Measurements from ENCODE around the gene BCAR3. TPM values are rescaled to one million over a fixed set of nuclear protein-coding genes. Genes with fewer than 3 reads are reported as not detected.
A peak's percentile ranks its signal among the peaks of the same experiment; 100 is the strongest.

Gene BCAR3
- total RNA-seq, 1 experiment from 2014 or later = 33.9 TPM

DNA sequence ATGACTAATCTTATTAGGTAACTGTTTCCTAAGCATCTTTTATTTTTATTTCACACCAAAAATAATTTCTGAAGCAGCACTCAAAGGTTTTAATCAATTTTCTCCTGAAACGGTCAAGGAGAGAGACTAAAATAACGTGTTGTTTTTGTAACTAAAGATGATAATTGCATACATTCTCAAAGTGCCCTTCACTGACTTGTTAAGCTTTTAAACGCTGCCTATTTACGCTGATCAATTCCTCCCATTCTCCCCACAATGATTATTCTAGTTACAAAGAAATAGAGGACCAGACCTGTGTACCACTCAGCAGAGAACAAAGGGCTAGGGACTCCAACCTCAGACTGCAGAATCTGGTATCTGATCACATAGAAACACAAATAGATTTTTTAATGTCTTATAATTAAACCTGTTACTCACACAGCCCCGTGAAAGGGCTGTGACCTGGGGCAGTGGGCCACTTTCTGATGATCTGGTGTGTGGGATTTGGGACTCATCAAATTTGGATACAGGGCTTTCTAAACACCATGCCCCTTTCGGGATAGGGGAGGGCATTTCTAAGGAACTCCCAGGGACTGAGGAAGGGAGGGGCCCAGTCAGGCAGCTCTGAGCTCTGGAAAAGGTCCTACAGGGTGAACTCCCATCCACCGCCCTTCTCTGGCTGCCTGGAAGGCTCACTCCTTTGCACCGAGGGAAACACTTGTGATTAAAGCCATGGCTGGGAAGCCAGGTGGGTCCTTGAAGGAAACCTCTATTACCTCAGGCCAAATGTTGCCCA is 65.2 kb downstream of the BCAR3 start:
- intact Hi-C loops (cut with micrococcal nuclease; ENCODE audit: unreplicated experiment) = loop anchor here (10.0 kb wide), 1 partner anchor 182 kb away; no protein-coding TSS in a partner anchor
- DNase-seq (ENCODE audit: low read depth, low spot score) (no peak), ATAC-seq (peak; percentile 67)
- H3K27me3 ChIP-seq (ENCODE audit: control insufficient read depth, insufficient read depth, low read length) = no peaks in the 10 kb centered on the region
- BruUV-seq (replicated peaks) = no TSS peak
- H3K27ac ChIP-seq (ENCODE audit: low read length) = peak overlapping the region; percentile 93
- in situ Hi-C loops (cut with HindIII; ENCODE audit: low pct_unique_long_range_greater_than_20kb, low sequenced_read_pairs) = no loop called here
- TF ChIP-seq SIN3A (IDR thresholded peaks at IDR 0.05; ENCODE audit: borderline replicate concordance, insufficient read depth, low read depth, low read length) = no peak
- no peak for TF ChIP-seq POLR2AphosphoS5 (IDR thresholded peaks at IDR 0.05; ENCODE audit: low read depth, low read length)
- TF ChIP-seq, protein P1, sequence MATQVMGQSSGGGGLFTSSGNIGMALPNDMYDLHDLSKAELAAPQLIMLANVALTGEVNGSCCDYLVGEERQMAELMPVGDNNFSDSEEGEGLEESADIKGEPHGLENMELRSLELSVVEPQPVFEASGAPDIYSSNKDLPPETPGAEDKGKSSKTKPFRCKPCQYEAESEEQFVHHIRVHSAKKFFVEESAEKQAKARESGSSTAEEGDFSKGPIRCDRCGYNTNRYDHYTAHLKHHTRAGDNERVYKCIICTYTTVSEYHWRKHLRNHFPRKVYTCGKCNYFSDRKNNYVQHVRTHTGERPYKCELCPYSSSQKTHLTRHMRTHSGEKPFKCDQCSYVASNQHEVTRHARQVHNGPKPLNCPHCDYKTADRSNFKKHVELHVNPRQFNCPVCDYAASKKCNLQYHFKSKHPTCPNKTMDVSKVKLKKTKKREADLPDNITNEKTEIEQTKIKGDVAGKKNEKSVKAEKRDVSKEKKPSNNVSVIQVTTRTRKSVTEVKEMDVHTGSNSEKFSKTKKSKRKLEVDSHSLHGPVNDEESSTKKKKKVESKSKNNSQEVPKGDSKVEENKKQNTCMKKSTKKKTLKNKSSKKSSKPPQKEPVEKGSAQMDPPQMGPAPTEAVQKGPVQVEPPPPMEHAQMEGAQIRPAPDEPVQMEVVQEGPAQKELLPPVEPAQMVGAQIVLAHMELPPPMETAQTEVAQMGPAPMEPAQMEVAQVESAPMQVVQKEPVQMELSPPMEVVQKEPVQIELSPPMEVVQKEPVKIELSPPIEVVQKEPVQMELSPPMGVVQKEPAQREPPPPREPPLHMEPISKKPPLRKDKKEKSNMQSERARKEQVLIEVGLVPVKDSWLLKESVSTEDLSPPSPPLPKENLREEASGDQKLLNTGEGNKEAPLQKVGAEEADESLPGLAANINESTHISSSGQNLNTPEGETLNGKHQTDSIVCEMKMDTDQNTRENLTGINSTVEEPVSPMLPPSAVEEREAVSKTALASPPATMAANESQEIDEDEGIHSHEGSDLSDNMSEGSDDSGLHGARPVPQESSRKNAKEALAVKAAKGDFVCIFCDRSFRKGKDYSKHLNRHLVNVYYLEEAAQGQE (IDR thresholded peaks at IDR 0.05; ENCODE audit: insufficient read depth in 1 of 2, low read depth in 2 of 2, low read length in 1 of 2) = no peak
- TF ChIP-seq, protein P2, sequence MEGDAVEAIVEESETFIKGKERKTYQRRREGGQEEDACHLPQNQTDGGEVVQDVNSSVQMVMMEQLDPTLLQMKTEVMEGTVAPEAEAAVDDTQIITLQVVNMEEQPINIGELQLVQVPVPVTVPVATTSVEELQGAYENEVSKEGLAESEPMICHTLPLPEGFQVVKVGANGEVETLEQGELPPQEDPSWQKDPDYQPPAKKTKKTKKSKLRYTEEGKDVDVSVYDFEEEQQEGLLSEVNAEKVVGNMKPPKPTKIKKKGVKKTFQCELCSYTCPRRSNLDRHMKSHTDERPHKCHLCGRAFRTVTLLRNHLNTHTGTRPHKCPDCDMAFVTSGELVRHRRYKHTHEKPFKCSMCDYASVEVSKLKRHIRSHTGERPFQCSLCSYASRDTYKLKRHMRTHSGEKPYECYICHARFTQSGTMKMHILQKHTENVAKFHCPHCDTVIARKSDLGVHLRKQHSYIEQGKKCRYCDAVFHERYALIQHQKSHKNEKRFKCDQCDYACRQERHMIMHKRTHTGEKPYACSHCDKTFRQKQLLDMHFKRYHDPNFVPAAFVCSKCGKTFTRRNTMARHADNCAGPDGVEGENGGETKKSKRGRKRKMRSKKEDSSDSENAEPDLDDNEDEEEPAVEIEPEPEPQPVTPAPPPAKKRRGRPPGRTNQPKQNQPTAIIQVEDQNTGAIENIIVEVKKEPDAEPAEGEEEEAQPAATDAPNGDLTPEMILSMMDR (IDR thresholded peaks at IDR 0.05) = no peak
- TF ChIP-seq TCF7L2 (IDR thresholded peaks at IDR 0.05; ENCODE audit: low read depth, low read length) = no peak
- no peaks in the 10 kb centered on the region for H3K9me3 ChIP-seq (ENCODE audit: control insufficient read depth, insufficient read depth, low read depth, low read length)
- CTCF ChIA-PET = no interaction called here
- no peaks in the 10 kb centered on the region for H3K36me3 ChIP-seq (ENCODE audit: control insufficient read depth, insufficient read depth, low read length)
- POLR2A ChIA-PET = no interaction called here
- H3K4me1 ChIP-seq (ENCODE audit: control insufficient read depth, insufficient read depth, low read length) = peaks cover 74% of the 10 kb centered on the region
- no peak overlapping the region for H3K4me3 ChIP-seq (ENCODE audit: low read depth in 2 of 2, low read length in 2 of 2)

DNA sequence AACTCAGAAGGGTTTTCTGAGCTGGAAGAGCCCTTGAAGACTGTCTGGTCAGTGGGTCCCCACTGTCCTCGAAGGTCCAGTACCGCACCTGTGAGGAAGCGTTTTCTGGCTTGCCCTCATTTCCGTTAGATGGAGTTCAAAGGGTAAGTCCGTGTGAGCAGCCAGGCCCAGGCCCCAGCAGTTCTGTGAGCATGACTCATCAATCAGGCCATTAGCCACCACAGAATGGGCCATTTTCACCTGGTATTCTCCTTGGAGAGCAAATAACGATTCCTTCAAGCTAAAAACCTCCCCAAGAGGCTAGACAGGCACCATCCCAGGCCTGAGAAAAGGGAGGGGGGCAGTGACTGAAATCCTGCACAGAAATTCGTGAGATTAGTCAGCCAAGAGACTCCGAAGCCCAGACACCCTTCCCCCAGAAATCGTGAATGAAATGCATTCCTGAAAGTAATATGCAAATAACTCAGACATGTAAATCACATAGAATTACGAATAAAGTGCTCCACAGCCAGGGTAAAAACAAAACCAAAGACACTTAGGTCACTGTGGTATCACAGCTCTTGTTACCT is 66.0 kb downstream of the BCAR3 start:
- Histone ChIP-seq H3K4me3 (ENCODE audit: low read depth in 2 of 2, low read length in 2 of 2) (no peak overlapping the region), H3K36me3 (ENCODE audit: control insufficient read depth, insufficient read depth, low read length) (no peaks in the 10 kb centered on the region), H3K4me1 (ENCODE audit: control insufficient read depth, insufficient read depth, low read length) (peaks cover 70% of the 10 kb centered on the region), H3K27ac (ENCODE audit: low read length) (peak overlapping the region; percentile 93), H3K27me3 (ENCODE audit: control insufficient read depth, insufficient read depth, low read length) (no peaks in the 10 kb centered on the region), H3K9me3 (ENCODE audit: control insufficient read depth, insufficient read depth, low read depth, low read length) (no peaks in the 10 kb centered on the region)
- TF ChIP-seq TCF7L2 (IDR thresholded peaks at IDR 0.05; ENCODE audit: low read depth, low read length) = peak; percentile 23; the same call in 1 of the 2 replicates
- TF ChIP-seq, protein P1 (IDR thresholded peaks at IDR 0.05; ENCODE audit: insufficient read depth in 1 of 2, low read depth in 2 of 2, low read length in 1 of 2) = no peak
- DNase-seq (ENCODE audit: low read depth, low spot score) = no peak
- ChIA-PET POLR2A (no interaction called here), CTCF (no interaction called here)
- intact Hi-C loops (cut with micrococcal nuclease; ENCODE audit: unreplicated experiment) = loop anchor here (10.0 kb wide), 1 partner anchor 181 kb away; no protein-coding TSS in a partner anchor
- no peak; the same call in 1 of the 2 replicates for ATAC-seq
- in situ Hi-C loops (cut with HindIII; ENCODE audit: low pct_unique_long_range_greater_than_20kb, low sequenced_read_pairs) = no loop called here
- BruUV-seq (replicated peaks) = no TSS peak

All from Panc1 (cell line).